ENCODE measurements around the gene TSPAN13.

- no peak for TF ChIP-seq POLR2A (IDR thresholded peaks at IDR 0.05)
- no peak for TF ChIP-seq POLR2AphosphoS5 (IDR thresholded peaks at IDR 0.05)
These were observed 38.5 kb downstream of the TSPAN13 start for GRCh38 chr7:16791905-16792698.
